ENCODE data around the gene RSBN1L. TPM values are rescaled to one million over a fixed set of nuclear protein-coding genes. Genes with fewer than 3 reads are reported as not detected.
"Not testable (repeated sequence)": the region's sequence is repeated elsewhere in the genome, so short reads cannot be mapped to it uniquely, and the experiment has no call there.

RSBN1L gene
- total RNA-seq, 2 donors from 2014 or later: 20.8 to 22.5 TPM

DNA sequence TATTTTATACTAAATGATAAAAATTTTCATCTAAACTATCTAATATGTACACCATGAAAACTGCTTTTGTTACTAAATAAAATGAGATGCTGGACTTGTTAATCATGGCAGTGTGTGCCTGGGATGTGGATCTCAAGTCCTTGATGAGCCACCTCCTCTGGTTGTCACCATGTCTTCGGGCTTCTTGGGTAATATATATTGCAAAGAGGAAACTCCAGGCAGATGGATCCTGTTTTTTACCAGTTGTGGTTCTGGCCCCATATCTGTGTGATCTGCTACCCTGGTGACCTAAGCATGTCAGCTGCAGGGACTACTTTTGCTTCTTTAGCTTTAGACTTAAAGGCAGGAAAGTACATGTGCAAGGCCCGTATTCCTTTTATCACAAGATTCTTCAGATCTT is 55.8 kb downstream of the RSBN1L start:
- no peak for DNase-seq
- ATAC-seq: no peak
- intact Hi-C loops (cut with DNase I, micrococcal nuclease): no loop called here

DNA sequence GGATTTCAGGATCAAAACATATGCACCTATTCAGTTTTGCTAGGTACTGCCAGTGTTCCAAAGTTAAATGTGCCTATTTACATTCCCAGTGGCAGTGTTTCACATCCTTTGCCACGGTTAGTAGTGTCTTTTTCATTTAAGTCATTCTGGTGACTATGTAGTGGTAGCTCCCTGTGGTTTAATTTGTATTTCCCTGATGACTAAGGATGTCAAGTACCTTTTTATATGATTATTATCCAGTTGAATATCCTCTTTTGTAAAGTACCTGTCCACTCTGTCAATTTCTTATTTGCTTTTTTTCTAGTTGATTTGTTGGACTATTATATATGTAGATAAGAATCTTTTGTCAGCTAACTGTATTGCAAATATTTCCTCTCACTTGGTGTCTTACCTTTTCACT is 56.9 kb downstream of the RSBN1L start:
- DNase-seq (no peak), ATAC-seq (no peak)
- intact Hi-C loops (cut with DNase I, micrococcal nuclease): no loop called here

DNA sequence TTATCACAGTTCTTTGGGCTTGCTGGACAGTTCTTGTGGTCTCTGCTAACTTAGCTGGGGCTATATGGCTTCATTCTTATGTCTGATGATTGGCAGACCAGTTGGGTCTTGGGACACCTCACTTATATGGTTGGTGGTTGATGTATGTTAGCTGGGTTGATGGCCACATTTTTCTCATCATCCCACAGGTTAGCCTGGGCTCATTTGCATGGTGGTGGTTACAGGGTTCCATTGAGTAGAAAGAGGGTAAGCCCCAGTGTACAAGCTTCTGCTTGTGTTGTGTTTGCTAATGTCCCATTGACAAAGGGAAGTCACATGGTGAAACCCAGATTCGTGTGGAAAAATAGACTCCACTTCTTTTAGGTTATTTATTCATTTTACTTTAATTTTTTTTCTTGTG is 61.3 kb downstream of the RSBN1L start:
- intact Hi-C loops (cut with DNase I, micrococcal nuclease): loop anchor here in 1 of 2 donors (5.0 kb wide), 1 partner anchor 100 kb away; no protein-coding TSS in a partner anchor
- ATAC-seq (peak; percentile 16), DNase-seq (no peak)

DNA sequence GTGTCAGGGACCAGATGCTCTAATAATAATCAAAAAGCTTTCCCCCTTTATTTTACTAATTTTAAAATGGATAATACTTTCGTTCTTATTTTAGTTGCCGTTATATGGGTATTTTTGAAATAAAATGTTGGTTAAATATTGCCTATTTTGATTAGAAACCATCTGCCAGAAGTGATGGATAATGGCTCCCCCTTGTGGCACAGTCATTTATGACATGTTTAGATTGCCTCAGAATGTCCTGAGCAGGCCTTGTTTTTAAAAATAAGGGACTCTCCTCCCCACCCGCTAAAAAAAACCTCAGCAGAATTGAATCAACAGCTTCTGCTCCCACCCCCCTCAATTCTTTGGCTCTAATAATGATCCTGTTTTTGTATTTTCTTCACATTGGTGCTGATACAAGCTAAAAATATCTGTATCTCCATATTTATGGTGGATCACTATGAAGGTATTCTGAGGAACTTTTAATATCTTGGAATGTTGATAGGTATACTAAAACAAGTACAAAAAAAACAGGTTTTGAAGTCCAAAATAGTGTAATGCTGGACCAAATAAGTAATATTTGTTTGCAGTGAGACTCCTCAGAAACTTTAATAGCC is 63.1 kb downstream of the RSBN1L start:
- DNase-seq (peak in 1 of 2 donors; percentile 62), ATAC-seq (peak; percentile 72)
- intact Hi-C loops (cut with DNase I, micrococcal nuclease): loop anchor here in 1 of 2 donors (5.0 kb wide), 1 partner anchor 102 kb away; no protein-coding TSS in a partner anchor

DNA sequence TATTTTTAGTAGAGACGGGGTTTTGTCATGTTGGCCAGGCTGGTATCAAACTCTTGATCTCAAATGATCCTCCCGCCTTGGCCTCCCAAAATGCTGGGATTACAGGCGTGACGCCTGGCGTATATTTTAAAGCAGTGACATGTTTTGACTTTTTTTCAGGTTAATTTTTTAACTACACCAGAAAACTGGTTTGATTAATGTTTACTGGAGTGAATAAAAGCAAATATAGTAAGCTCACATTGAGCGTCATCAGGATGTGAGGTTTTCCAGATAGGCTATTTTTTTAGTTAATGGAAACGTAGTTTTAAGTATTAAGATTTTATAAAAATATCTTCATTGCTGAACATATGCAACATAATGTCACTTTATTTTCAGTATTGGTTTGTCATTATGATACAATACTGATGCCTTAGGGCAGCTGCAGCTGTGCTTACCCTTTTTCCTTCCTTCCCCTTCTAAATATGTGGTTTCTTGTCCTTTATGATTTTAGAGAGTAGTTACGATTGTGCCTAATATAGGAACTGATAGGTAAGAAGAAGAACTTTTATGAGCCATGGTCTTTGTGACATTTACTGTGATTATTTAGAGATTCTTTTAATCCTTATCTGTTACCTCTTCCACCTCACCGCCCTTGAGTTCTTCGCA is 64.7 kb downstream of the RSBN1L start:
- ATAC-seq (no peak), DNase-seq (no peak)
- intact Hi-C loops (cut with DNase I, micrococcal nuclease): no loop called here

DNA sequence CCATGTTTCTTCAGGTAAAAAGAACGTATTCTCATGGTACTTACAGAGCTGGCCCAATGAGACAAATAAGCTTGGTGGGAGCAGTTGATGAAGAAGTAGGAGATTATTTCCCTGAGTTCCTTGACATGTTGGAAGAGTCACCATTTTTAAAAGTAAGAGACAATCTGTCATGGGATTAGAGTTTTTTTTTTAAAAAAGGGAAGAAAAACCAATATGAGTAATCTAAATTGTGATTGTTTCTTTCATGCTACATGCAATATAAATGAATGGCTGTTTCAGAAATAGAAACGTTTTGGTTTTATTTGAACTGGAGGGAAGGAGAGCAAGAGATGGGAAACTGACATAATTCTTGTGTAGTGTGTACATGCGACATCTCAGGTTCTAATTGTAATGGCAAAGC is 69.2 kb downstream of the RSBN1L start:
- DNase-seq (no peak), ATAC-seq (no peak)
- intact Hi-C loops (cut with DNase I, micrococcal nuclease): no loop called here

DNA sequence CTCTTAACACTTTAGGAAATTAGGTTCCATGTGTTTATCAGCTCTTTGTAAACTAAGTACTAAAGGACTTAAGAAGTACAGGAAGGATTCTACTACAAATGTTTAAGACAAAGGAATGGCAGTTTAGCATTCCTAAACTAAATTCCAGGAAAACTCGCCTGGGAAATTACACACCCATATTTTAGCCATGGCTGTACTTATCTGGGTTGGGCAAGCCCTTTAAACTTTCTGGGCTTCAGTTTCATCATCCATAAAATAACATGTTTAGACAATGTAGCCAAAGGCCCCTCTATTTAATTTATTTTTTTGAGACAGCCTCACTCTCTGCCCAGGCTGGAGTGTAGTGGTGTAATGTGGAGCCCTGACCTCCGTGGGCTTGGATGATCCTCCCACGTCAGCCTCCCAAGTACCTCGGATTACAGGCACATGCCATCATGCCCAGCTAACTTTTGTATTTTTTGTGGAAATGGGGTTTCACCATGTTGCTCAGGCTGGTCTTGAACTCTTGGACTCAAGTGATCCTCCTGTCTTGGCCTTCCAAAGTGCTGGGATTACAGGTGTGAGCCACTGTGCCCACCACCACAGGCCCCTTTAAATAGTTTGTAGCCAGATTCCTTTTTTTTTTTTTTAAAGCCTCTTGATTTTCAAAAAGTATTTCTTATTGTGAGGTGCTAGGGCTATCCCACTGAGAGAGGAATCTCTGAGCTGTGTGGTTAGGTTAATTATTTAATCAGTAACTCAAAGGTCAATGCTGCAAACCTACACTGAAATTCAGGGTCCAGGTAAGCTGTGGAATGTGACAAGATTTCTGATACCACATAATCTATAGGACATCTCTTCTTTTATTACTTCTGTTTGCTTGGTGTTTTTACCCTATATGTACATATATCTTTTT is 69.9 kb downstream of the RSBN1L start:
- ATAC-seq (peak; percentile 90), DNase-seq (no peak)
- intact Hi-C loops (cut with DNase I, micrococcal nuclease): no loop called here

DNA sequence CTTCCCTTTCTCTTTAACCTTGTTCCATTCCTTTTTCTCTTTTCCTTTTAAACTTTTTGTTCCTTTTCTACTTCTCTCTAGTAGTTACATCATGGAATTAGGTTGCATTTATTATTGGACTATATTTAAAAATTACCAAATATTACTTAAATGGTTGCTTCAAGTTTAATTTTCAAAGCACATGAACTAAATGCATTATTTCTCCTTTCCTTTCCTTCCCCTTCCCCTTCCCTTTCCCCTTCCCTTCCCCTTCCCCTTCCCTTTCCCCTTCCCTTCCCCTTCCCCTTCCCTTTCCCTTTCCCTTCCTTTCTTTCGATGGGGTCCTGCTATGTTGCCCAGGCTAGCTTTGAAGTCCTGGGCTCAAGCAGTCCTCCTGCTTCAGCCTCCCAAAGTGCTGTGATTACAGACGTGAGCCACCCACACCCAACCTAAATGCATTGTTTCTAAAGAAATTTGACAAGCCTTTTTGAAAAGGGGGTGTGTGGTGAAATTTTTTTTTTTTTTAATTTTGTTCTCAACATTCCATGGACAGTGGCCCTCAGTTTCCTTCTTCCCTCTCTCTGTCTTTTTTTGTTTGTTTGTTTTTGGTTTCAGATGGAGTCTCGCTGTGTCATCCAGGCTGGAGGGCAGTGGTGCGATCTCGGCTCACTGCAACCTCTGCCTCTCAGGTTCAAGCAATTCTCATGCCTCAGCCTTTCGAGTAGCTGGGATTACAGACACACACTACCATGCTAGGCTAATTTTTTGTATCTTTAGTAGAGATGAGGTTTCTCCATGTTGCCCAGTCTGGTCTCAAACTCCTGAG is 70.7 kb downstream of the RSBN1L start:
- no peak for ATAC-seq
- DNase-seq: no peak
- intact Hi-C loops (cut with DNase I, micrococcal nuclease): no loop called here

DNA sequence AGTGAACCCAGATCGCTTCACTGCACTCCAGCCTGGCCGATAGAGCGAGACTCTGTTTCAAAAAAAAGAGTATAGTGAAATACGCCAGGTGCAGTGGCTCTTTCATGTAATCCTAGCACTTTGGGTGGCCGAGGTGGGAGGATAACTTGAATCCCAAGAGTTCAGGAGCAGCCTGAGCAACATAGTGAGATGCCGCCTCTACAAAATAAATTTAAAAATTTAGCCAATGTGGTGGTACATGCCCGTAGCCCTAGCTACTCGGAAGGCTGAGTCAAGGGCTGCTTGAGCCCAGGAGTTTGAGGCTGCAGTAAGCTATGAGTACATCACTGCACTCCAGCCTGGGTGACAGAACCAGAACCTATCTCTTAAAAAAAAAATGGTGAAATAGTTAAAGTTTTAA is 74.1 kb downstream of the RSBN1L start:
- DNase-seq (no peak), ATAC-seq (no peak)
- intact Hi-C loops (cut with DNase I, micrococcal nuclease): no loop called here

DNA sequence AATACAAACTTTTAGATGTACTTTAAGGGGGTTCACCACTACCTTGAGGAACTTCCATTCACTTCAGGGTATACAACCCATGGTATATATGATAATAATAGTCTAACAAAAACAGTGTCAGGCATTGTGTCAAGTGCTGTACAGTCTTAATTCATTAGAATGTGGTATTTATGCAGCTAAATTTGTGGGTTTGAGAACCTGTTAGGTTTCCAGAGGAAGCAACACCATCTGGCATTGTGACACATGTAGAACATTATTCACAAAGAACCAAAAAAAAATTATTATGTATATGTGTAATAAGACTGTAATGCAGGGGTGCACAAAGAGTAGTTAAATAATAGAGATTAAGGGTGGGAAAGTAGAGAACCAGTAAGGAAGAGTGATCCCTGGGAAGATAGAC is 75.6 kb downstream of the RSBN1L start:
- DNase-seq: no peak
- ATAC-seq: no peak
- intact Hi-C loops (cut with DNase I, micrococcal nuclease): no loop called here

DNA sequence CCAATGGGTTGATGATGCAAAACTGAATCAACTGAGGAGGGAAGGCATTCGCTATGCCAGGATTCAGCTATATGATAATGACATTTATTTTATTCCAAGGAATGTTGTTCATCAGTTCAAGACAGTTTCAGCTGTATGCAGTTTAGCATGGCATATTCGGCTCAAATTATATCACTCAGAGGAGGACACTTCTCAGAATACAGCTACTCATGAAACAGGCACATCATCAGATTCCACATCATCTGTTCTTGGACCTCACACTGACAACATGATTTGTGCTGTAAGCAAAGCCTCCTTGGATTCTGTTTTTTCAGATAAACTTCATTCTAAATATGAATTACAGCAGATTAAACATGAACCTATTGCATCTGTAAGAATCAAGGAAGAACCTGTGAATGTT is 82.3 kb downstream of the RSBN1L start:
- no peak for ATAC-seq
- DNase-seq: no peak
- intact Hi-C loops (cut with DNase I, micrococcal nuclease): no loop called here

DNA sequence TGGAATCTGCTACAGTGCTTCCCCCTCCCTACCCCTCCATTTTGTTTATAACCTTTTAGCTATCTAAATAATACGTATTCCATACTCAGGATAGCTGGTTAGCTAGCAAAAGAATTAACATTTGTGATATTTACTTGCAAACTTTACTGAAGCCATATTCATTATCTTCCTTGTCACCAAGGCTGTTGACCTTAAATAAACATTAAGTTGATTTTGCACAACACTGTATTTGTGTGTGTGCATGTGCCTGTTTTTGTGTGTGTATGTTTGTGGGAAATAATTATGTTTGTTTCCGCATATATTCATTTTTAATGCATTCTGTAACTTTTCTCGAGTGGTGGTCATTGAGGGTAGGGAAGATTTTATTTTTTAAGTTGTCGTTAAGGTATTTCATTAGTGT is 86.1 kb downstream of the RSBN1L start:
- ATAC-seq: no peak
- no peak for DNase-seq
- intact Hi-C loops (cut with DNase I, micrococcal nuclease): no loop called here

DNA sequence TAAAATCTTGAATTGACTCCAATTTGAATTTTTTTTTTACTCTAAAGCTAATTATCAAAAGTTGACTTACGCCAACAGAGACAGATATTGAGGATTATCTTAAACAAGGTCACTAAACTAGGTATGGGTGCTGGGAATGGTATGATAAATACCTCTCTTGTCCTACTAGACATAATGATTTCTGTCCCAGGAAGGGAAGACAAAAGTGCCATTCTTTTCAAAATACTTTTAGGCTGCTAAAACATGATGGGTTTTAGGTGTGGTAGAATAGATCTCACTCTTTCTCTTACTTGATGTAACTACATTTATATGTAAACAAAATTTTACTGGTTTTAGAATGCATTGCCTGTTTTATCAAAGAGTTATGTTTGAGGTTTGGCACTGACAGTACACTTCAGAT is 86.9 kb downstream of the RSBN1L start:
- intact Hi-C loops (cut with DNase I, micrococcal nuclease): no loop called here
- peak; percentile 12 for ATAC-seq
- no peak for DNase-seq

DNA sequence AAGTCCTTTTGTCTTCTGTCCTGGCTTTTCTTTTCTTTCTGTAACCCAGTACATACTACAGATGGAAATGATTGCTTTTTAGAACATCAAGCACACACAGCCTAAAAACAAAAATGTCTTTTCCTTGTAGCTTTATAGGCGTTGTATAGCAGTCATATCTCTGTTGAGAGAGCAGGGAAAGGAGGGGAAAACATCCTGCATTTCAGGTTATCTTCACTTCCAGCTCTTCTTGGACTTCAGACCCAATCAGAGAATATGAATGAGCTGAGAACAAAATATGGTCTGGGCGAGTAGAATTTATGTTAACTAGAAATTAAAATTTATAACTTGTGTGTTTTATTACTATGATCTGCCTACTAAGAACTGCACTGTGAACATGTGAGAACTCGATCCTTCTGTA is 87.3 kb downstream of the RSBN1L start:
- ATAC-seq: peak; percentile 94
- DNase-seq: no peak
- intact Hi-C loops (cut with DNase I, micrococcal nuclease): no loop called here

DNA sequence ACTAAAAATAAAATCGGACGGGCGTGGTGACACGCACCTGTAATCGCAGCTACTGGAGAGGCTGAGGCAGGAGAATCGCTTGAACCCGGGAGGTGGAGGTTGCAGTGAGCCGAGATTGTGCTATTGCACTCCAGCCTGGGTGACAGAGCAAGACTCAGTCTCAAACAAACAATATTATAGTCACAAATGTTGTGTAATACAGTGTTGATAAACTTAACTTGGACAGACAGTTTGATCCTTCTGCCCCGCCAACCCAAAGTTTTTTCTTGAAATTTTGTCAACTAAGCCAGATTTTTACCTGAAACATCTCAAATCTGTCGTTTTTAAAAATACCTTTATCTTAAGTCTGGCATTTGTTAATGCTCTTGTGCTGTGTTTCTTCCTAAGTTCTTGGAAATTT is 88.2 kb downstream of the RSBN1L start:
- DNase-seq; intact Hi-C loops (cut with DNase I, micrococcal nuclease): not testable (repeated sequence)
- peak; percentile 9 for ATAC-seq

DNA sequence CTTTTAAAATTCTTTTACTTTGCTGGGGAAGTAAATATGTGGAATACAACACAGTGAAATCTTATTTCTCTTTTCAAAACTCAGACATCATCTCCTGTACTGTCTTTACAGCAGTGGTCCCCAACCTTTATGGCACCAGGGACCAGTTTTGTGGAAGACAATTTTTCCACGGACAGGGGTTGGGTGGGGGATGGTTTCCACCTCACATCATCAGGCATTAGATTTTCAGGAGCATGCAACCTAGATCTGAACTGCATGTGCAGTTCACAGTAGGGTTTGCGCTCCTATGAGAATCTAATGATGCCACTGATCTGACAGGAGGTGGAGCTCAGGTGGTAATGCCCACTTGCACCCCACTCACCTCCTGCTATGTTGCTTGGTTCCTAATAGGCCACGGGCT is 89.8 kb downstream of the RSBN1L start:
- DNase-seq (no peak), ATAC-seq (no peak)
- intact Hi-C loops (cut with DNase I, micrococcal nuclease): no loop called here

DNA sequence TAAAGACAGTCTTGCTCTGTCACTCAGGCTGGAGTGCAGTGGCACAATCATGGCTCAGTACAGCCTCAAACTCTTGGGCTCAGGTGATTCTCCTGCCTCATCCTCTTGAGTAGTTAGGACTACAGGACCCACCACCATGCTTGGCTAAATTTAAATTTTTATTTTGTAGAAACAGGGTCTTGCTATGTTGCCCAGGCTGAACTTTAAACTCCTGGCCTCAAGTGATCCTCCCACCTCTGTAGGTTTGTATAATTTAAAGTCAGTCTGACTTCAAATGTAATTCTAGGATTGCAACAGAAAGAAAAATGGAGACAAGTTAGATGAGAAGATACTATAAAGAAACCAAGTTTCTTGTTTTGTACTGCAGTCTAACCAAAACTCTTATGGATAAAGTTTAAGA is 90.5 kb downstream of the RSBN1L start:
- DNase-seq (no peak), ATAC-seq (no peak)
- intact Hi-C loops (cut with DNase I, micrococcal nuclease): no loop called here

DNA sequence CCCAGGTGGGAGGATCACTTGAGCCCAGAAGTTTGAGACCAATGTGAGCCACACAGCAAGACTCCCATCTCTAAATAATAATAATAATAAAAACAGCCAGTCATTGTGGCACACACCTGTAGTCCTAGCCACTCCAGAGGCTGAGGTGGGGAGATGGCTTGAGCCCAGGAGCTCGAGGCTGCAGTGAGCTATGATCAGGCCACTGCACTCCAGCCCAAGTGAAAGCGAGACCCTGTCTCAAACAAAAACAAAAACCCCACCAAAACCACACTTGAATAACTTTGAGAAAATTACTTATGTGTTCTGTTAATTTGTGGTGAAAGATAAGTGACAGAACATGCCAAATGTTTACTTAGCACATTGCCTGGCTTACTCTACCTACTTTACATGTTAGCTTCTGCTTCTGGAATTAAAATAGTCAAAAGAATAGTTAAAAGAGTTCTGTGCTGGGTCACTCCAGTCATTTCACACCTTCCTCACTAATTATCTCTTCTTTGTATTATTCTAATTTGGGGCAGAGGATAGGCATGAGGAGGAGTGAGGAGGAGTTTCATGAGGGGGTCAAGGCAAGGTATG is 92.2 kb downstream of the RSBN1L start:
- intact Hi-C loops (cut with DNase I, micrococcal nuclease): no loop called here
- no peak for ATAC-seq
- DNase-seq: no peak

DNA sequence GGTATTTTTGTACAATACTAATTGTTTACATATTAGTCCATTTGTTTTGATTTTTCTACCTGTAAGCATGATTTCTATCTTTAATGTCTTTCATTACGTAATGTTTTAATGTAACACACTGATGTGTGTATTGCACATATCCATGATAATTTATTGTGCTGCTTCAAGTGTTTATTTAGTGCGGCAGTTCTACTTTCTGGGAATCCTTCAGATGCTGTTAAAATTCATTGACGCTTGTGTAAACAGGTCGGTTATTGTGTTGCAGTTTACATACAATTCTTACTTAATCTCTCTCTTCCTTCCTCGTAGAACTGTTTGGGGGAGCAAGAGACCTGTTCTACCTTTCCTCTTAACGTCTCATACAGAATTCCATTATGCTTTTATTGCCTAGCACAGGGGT is 95.1 kb downstream of the RSBN1L start:
- peak; percentile 79 for ATAC-seq
- intact Hi-C loops (cut with DNase I, micrococcal nuclease): no loop called here
- DNase-seq: no peak

Measured in left colon (tissue), 2 donors.